SK-N-SH treated with all-trans-retinoic acid at 6 μM for 48 hours (cell line): Measurements from ENCODE around the gene MTFR1L.

Source experiments
- ATAC-seq: fragments of 200-7000 bp; cut with Tn5 transposase; 3 replicates; pipeline ENCODE4 v1.9.1; 2020; ENCODE audit warnings: mild to moderate bottlenecking, moderate library complexity
- ARNTL ChIP-seq: fragments of 450-650 bp; formaldehyde crosslinking; IDR thresholded peaks from 2 replicates; pipeline ENCODE4 v1.5.0; 2020; ENCODE audit warnings: low read depth, mild to moderate bottlenecking, moderate library complexity, borderline replicate concordance
- BACH2 ChIP-seq: fragments of 250-450 bp; sonication (Bioruptor Pico); IDR thresholded peaks from 2 replicates; pipeline ENCODE4 v1.9.0; 2021; ENCODE audit warnings: mild to moderate bottlenecking, borderline replicate concordance
- CSRNP3 ChIP-seq: fragments of 250-450 bp; sonication (Bioruptor Pico); IDR thresholded peaks from 2 replicates; pipeline ENCODE4 v1.5.1; 2021; ENCODE audit warnings: mild to moderate bottlenecking, moderate library complexity
- ESRRG ChIP-seq: fragments of 250-450 bp; sonication (Bioruptor Pico); IDR thresholded peaks from 2 replicates; pipeline ENCODE4 v1.6.1; 2021; ENCODE audit warnings: mild to moderate bottlenecking
- GLIS3 ChIP-seq: fragments of 250-450 bp; sonication (Bioruptor Pico); IDR thresholded peaks from 2 replicates; pipeline ENCODE4 v1.5.0; 2020; ENCODE audit warnings: mild to moderate bottlenecking, moderate library complexity
- ISL1 ChIP-seq: fragments of 250-450 bp; sonication (Bioruptor Pico); IDR thresholded peaks from 2 replicates; pipeline ENCODE4 v2.1.2; 2022; ENCODE audit warnings: mild to moderate bottlenecking, moderate library complexity
- OSR1 ChIP-seq: fragments of 250-450 bp; sonication (Bioruptor Pico); IDR thresholded peaks from 2 replicates; pipeline ENCODE4 v1.8.0; 2022; ENCODE audit warnings: moderate library complexity, mild to moderate bottlenecking, inconsistent platforms
- PPARA ChIP-seq: fragments of 250-450 bp; sonication (Bioruptor Pico); IDR thresholded peaks from 2 replicates; pipeline ENCODE4 v1.5.0; 2020; ENCODE audit warnings: mild to moderate bottlenecking, borderline replicate concordance
- RARB ChIP-seq: fragments of 250-450 bp; sonication (Bioruptor Pico); IDR thresholded peaks from 2 replicates; pipeline ENCODE4 v1.8.0; 2021; ENCODE audit warnings: mild to moderate bottlenecking, moderate library complexity
- SNAI2 ChIP-seq: fragments of 250-450 bp; sonication (Bioruptor Pico); IDR thresholded peaks from 2 replicates; pipeline ENCODE4 v1.5.0; 2020; ENCODE audit warnings: mild to moderate bottlenecking, moderate library complexity
- TCF4 ChIP-seq: fragments of 250-450 bp; sonication (Bioruptor Pico); IDR thresholded peaks from 2 replicates; pipeline ENCODE4 v1.8.0; 2021; ENCODE audit warnings: mild to moderate bottlenecking, moderate library complexity, borderline replicate concordance
- TOX ChIP-seq: fragments of 250-450 bp; sonication (Bioruptor Pico); IDR thresholded peaks from 2 replicates; pipeline ENCODE4 v1.8.0; 2021; ENCODE audit warnings: mild to moderate bottlenecking, moderate library complexity, borderline replicate concordance
- TSHZ2 ChIP-seq: fragments of 250-450 bp; sonication (Bioruptor Pico); IDR thresholded peaks from 2 replicates; pipeline ENCODE4 v1.5.0; 2020; ENCODE audit warnings: mild to moderate bottlenecking, moderate library complexity
- ZC3H10 ChIP-seq: fragments of 250-450 bp; sonication (Bioruptor Pico); IDR thresholded peaks from 2 replicates; pipeline ENCODE4 v1.5.1; 2021; ENCODE audit warnings: mild to moderate bottlenecking, moderate library complexity
- ZFP3 ChIP-seq: fragments of 250-450 bp; sonication (Bioruptor Pico); IDR thresholded peaks from 2 replicates; pipeline ENCODE4 v1.5.0; 2020; ENCODE audit warnings: mild to moderate bottlenecking, moderate library complexity
- ZFP30 ChIP-seq: fragments of 450-650 bp; formaldehyde crosslinking; IDR thresholded peaks from 2 replicates; pipeline ENCODE4 v1.5.0; 2022; ENCODE audit warnings: mild to moderate bottlenecking, moderate library complexity
- ZNF565 ChIP-seq: fragments of 450-650 bp; formaldehyde crosslinking; conservative IDR thresholded peaks from 2 replicates; pipeline ENCODE4 v1.5.0; 2020; ENCODE audit warnings: low read depth, mild to moderate bottlenecking, moderate library complexity
- ZNF70 ChIP-seq: fragments of 450-650 bp; formaldehyde crosslinking; IDR thresholded peaks from 2 replicates; pipeline ENCODE4 v1.5.0; 2020; ENCODE audit warnings: mild to moderate bottlenecking, moderate library complexity
- ZNF8 ChIP-seq: fragments of 450-650 bp; formaldehyde crosslinking; IDR thresholded peaks from 2 replicates; pipeline ENCODE4 v1.5.0; 2020; ENCODE audit warnings: mild to moderate bottlenecking, moderate library complexity
- TF ChIP-seq, protein P1 (sequence below): fragments of 250-450 bp; sonication (Bioruptor Pico); IDR thresholded peaks from 2 replicates; pipeline ENCODE4 v1.5.1; 2020; ENCODE audit warnings: low read depth, mild to moderate bottlenecking, moderate library complexity
- TF ChIP-seq, protein P2 (sequence below): fragments of 250-450 bp; sonication (Bioruptor Pico); IDR thresholded peaks from 2 replicates; pipeline ENCODE4 v1.8.0; 2021; ENCODE audit warnings: low read depth, mild to moderate bottlenecking, moderate library complexity, borderline replicate concordance
- TF ChIP-seq, protein P3 (sequence below): fragments of 250-450 bp; sonication (Bioruptor Pico); IDR thresholded peaks from 2 replicates; pipeline ENCODE4 v1.8.0; 2020; ENCODE audit warnings: mild to moderate bottlenecking, moderate library complexity, borderline replicate concordance

MTFR1L gene

DNA sequence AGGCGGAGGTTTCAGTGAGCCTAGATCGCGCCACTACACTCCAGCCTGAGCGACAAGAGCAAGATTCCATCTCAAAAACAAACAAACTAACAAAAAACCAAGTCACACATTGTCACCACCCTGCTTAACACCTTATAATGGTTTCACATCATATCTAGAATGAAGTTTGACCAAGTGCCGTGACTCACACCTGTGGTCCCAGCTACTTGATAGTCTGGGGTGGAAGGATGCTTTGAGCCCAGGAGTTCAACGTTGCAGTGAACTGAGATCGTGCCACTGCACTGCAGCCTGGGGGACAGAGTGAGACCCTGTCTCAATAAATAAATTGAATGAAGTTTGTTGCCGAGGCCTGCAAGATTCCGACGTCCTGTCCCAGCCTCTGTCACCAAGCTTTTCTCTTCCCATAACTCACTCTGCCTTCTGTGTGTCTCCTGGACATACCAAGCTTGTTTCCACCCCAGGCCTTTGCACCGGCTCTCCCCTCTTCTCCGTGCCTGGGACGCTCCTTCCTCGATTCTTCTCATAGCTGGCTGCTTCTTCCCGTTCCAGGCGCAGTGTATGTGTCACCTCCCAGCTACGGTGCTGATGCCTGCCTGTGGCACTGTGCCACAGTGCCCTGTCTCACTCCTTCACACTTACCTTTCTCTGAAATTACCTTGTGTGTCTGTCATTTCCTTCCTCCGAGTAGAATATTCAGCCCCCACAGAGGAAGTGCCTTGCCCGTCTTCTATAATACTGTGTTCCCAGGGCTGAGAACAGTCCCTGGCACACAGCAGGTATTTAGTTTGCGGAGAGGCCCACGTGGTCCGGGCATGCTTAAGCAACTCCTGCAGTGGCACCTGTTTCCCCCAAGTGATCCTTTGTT lies 23.6 kb upstream of the MTFR1L start:
- no peak for ATAC-seq
- TF ChIP-seq ZNF70 = no peak
- no peak for TF ChIP-seq CSRNP3 (CRISPR knock-in tag)
- TF ChIP-seq ESRRG (CRISPR knock-in tag) = no peak
- TF ChIP-seq RARB (CRISPR knock-in tag) = no peak
- TF ChIP-seq, protein P1, sequence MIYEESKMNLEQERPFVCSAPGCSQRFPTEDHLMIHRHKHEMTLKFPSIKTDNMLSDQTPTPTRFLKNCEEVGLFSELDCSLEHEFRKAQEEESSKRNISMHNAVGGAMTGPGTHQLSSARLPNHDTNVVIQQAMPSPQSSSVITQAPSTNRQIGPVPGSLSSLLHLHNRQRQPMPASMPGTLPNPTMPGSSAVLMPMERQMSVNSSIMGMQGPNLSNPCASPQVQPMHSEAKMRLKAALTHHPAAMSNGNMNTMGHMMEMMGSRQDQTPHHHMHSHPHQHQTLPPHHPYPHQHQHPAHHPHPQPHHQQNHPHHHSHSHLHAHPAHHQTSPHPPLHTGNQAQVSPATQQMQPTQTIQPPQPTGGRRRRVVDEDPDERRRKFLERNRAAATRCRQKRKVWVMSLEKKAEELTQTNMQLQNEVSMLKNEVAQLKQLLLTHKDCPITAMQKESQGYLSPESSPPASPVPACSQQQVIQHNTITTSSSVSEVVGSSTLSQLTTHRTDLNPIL = no peak
- no peak for TF ChIP-seq SNAI2 (CRISPR knock-in tag)
- TF ChIP-seq ZNF8 (CRISPR knock-in tag) = no peak
- TF ChIP-seq, protein P2, sequence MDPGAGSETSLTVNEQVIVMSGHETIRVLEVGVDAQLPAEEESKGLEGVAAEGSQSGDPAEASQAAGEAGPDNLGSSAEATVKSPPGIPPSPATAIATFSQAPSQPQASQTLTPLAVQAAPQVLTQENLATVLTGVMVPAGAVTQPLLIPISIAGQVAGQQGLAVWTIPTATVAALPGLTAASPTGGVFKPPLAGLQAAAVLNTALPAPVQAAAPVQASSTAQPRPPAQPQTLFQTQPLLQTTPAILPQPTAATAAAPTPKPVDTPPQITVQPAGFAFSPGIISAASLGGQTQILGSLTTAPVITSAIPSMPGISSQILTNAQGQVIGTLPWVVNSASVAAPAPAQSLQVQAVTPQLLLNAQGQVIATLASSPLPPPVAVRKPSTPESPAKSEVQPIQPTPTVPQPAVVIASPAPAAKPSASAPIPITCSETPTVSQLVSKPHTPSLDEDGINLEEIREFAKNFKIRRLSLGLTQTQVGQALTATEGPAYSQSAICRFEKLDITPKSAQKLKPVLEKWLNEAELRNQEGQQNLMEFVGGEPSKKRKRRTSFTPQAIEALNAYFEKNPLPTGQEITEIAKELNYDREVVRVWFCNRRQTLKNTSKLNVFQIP = no peak
- TF ChIP-seq, protein P3, sequence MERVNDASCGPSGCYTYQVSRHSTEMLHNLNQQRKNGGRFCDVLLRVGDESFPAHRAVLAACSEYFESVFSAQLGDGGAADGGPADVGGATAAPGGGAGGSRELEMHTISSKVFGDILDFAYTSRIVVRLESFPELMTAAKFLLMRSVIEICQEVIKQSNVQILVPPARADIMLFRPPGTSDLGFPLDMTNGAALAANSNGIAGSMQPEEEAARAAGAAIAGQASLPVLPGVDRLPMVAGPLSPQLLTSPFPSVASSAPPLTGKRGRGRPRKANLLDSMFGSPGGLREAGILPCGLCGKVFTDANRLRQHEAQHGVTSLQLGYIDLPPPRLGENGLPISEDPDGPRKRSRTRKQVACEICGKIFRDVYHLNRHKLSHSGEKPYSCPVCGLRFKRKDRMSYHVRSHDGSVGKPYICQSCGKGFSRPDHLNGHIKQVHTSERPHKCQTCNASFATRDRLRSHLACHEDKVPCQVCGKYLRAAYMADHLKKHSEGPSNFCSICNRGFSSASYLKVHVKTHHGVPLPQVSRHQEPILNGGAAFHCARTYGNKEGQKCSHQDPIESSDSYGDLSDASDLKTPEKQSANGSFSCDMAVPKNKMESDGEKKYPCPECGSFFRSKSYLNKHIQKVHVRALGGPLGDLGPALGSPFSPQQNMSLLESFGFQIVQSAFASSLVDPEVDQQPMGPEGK (CRISPR knock-in tag) = no peak
- TF ChIP-seq TOX (CRISPR knock-in tag) = no peak
- TF ChIP-seq BACH2 (CRISPR knock-in tag) = no peak
- no peak for TF ChIP-seq ISL1
- TF ChIP-seq ZNF565 (CRISPR knock-in tag) = no peak
- no peak for TF ChIP-seq OSR1 (CRISPR knock-in tag)
- no peak for TF ChIP-seq ZFP3 (CRISPR knock-in tag)
- no peak for TF ChIP-seq PPARA (CRISPR knock-in tag)
- no peak for TF ChIP-seq ZC3H10 (CRISPR knock-in tag)
- TF ChIP-seq, all 23 proteins: peak for 0

DNA sequence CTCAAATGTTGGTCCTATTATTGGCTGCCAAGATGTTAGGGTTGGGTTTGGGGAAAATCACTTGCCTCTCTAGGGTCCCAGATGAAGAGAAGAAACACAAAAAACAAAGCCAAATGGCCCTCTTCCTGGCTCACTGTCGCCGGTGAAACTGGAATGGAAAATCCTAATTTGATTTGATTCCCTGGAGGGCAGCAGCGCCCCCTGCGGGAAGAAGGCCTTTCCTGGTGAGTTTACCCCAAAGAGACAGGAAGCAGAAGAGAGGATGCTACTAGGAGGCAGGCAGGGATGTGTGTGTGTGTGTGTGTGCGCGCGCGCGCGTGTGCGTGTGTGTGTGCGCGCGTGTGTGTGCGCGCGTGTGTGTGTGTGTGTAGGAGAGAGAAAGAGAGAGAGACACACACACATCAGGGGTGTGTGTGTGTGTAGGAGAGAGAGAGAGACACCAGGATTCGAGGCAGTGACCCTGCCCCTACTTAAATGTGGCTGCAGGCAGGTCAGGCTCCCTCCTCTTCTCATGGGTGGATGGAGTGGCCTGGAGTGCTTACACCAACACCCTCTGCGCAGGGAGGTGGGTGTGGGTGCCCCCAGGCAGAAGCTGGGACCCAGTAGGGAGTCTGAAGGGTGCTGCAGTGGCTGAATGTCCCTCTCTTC lies 22.8 kb upstream of the MTFR1L start:
- TF ChIP-seq GLIS3 (CRISPR knock-in tag) (no peak), ARNTL (CRISPR knock-in tag) (no peak), OSR1 (CRISPR knock-in tag) (no peak), TSHZ2 (CRISPR knock-in tag) (no peak), ZNF8 (CRISPR knock-in tag) (no peak)
- TF ChIP-seq, all 23 proteins: peak for 0
- ATAC-seq = peak; percentile 56

- TF ChIP-seq ZFP30 (CRISPR knock-in tag) = no peak
- no peak for TF ChIP-seq TCF4 (CRISPR knock-in tag)
- TF ChIP-seq TOX (CRISPR knock-in tag) = no peak
- no peak for TF ChIP-seq ZNF565 (CRISPR knock-in tag)
- no peak for TF ChIP-seq SNAI2 (CRISPR knock-in tag)
- TF ChIP-seq OSR1 (CRISPR knock-in tag) = no peak
- TF ChIP-seq CSRNP3 (CRISPR knock-in tag) = no peak
- TF ChIP-seq, protein P3 (CRISPR knock-in tag) = no peak
- no peak for TF ChIP-seq ARNTL (CRISPR knock-in tag)
- TF ChIP-seq, all 23 proteins: peak for 0
- peak; percentile 25; the same call in 1 of the 3 replicates for ATAC-seq
Observed at GRCh38 chr1:25797939-25798338, 21.8 kb upstream of the MTFR1L start.
